Loucy (cell line): ENCODE results near the gene ICAM5.

Source experiments
- CTCF ChIP-seq: fragments of 200-600 bp; sonication (generic); conservative IDR thresholded peaks from 2 replicates; pipeline ENCODE4 v1.5.1; 2014; ENCODE audit warnings: mild to moderate bottlenecking, antibody characterized with exemption, low read length
- EZH2phosphoT487 ChIP-seq: fragments of 200-600 bp; IDR thresholded peaks from 2 replicates; pipeline ENCODE4 v1.6.1; 2018; ENCODE audit warnings: antibody characterized with exemption, mild to moderate bottlenecking, moderate library complexity, borderline replicate concordance

- TF ChIP-seq CTCF (no peak), EZH2phosphoT487 (no peak)
Measured at GRCh38 chr19:10266706-10267105, 23.0 kb upstream of the ICAM5 start.
